ENCODE results near the gene WT1.
A peak's percentile ranks its signal among the peaks of the same experiment; 100 is the strongest.

The WT1 gene

GRCh38 chr11:32420937-32421901 is 14.1 kb downstream of the WT1 start:
- DNase-seq: no peak

- DNase-seq: no peak
Observed at GRCh38 chr11:32420139-32420538, 15.2 kb downstream of the WT1 start.

- no peak for DNase-seq
Observed at GRCh38 chr11:32418836-32419235, 16.5 kb downstream of the WT1 start.

- DNase-seq: no peak
Observed at GRCh38 chr11:32417806-32418205, 17.5 kb downstream of the WT1 start.

DNA sequence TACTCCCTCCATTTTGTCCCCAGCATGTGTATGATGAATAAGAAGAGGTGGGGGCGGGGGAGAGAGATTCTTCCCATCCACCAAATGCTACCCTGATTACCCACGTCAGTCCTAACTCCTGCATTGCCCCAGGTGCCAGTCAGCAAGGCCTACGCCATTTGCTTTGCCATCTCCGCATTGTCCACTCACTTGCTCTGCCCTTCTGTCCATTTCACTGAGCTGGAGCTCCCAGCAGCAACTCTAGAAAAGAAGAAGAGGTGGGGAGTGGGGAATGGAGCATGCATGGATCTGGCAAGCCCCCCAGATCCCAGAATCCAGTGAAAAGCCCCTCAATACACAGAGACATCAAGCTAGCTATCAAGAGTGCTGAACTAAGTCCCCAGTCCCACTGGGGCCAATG is 19.0 kb downstream of the WT1 start:
- DNase-seq: no peak

DNA sequence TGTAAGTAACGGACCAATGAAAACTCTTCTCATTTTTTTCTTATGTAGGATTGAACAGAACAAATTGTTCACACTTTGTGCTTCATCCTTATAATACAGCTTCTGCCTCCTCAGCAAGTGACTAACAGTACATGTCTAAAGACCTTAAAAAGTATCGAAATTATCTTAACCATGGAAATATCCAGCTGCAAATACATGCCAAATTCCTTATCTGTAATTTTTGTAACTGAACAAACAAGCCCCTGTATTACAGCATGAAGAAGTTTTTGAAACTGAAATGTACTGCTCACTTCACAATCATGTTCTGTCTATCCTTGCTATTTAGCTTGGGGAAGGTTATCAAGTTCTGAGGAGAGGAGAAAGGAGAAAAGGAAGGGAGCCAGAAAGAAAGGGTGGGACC is 20.4 kb downstream of the WT1 start:
- DNase-seq: no peak

GRCh38 chr11:32411942-32412615 is 23.3 kb downstream of the WT1 start:
- no peak for DNase-seq

DNA sequence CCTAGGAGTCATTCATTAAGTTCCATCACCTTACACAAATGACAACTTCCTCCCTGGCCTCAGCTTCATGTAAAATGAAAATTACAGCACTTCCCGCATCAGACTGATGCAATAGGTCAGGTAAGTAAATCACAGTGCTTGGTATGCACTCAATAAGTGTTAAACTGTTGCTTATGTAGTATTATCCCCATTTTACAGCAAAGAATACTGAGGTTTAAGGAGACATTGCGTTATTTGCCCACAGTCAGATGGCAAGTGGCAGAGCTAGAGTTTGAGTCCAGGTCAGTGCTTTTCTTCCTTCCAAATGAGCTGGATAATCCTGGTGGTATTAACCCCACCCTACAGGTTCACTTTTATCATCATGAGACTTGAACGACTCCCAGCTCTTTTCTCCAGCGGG is 29.7 kb downstream of the WT1 start:
- no peak for DNase-seq

DNA sequence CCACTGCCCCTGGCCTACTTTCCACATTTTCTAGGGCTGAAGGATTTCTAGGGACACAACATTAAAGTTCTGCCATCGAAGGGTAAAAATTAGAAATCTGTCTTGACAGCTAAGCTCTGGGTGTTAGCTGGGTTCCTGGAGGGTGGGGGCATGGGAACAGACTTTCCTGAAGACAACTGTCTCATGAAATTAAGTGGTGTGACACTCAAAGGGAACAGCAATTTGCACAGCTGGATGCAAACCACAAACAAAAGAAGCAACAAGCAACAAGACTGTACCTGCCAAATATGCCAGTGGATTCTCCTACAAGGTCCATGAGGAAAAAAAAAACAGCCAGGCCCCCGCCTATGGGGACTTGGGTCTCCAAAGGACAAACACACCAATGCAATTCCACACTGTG is 32.5 kb downstream of the WT1 start:
- peak; percentile 38 for DNase-seq

DNA sequence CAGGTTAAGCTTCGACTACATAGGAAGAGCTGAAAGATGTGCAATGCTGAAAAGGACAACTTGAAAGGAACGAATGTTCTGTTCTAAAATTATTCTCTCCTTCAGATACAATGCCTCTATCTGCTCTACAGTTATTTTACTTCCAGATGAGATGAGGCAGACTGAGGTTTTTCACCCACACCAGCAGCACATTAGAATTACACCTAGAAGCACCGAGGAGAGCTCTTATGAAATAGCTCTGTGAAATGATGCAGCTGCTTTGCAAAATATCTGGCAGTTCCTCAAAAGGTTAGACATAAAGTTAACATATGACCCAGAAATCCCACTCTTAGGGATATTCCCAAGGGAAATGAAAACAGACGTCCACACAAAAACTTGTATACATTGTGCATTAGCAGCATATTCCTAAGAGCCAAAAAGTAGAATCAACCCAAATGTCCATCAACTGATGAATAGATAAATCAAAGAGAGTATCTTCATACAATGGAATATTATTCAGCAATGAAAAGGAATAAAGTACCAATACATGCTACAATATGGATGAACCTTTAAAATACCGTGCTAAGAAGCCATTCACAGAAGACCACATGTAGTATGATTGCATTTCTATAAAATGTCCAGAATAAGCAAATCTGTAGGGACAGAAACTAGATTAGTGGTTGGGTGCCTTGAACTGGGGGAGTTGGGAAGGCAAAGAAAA is 34.5 kb downstream of the WT1 start:
- no peak for DNase-seq

GRCh38 chr11:32400196-32400595 is 35.1 kb downstream of the WT1 start:
- DNase-seq: no peak

GRCh38 chr11:32396991-32397390 is 38.3 kb downstream of the WT1 start:
- no peak for DNase-seq

- no peak for DNase-seq
Observed at GRCh38 chr11:32396331-32396730, 39.0 kb downstream of the WT1 start.

- DNase-seq: no peak
Observed at GRCh38 chr11:32395127-32395526, 40.2 kb downstream of the WT1 start.

- DNase-seq: no peak
Observed at GRCh38 chr11:32392840-32393239, 42.5 kb downstream of the WT1 start.

- no peak for DNase-seq
Observed at GRCh38 chr11:32391956-32392553, 43.3 kb downstream of the WT1 start.

DNA sequence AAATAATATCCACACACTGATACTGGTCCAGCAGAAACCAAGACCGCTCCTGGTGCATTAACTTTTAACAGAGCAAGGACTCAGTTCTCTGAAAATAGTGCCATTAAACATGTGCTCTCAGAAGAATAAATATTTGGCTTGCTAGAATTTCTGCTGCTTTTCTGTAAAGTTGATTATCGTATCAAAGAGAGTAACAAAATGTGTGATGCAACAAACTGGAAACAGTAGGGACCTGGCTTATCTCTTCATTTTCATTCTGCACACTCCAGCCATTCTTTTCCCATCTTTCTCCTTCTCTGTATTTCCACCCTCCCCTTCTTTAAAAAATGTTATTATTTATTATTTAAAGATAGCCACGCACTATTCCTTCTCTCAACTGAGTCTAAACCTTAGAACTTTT is 43.9 kb downstream of the WT1 start:
- no peak for DNase-seq

- DNase-seq: no peak
Observed at GRCh38 chr11:32390712-32391111, 44.6 kb downstream of the WT1 start.

DNA sequence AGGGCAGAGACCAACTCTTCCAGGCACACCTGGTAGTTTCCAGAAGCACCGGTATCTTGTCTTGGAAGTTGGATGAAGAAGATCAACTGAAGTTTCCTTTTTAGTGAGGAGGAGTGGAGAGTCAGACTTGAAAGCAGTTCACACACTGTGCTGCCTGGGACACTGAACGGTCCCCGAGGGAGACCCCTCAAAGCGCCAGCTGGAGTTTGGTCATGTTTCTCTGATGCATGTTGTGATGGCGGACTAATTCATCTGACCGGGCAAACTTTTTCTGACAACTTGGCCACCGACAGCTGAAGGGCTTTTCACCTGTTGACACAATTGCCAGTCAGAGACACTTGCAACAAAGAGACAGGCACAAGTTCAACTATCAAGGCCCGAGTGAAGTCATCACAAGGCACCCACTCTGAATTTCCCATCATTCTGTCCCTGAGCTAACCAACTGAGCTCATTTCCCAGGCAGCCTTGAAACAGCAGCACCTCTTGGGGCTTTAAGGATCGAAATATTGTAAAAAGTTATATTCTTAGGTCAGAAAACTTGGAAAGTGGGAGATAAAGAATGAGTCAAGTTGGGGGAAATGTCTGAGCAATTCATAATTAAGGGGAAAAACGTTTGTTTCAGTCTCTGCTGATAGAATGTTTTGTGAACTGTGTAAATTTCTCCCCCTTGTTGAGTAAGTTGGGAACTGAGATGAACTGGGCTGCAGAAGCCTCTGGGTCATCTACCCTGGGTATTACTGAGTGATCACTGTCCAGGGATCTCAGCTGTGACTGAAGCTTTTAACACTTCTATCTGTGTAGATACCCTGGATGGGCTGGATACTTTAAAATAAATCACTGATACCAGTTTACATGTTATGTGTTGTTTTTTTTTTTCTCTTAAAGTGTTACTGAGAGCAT is 46.2 kb downstream of the WT1 start:
- DNase-seq: no peak

DNA sequence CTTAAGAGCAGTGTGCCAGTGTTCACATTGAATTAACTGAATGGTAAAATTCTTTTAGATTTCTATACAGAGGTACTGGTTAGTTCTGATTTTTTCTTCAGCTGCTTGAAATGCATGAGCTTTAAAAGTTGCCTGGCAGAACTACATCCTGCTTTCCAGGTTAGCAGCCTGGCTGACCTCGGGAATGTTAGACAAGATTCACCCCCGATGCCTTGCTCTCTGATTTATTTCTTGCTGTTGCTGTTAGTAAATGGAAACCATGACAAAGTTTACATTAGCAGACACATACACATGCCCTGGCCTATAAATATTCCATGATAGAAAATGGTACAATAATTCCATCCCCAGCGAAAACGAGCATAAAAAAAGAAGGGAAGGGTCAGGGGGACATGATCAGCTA is 47.0 kb downstream of the WT1 start:
- no peak for DNase-seq

DNA sequence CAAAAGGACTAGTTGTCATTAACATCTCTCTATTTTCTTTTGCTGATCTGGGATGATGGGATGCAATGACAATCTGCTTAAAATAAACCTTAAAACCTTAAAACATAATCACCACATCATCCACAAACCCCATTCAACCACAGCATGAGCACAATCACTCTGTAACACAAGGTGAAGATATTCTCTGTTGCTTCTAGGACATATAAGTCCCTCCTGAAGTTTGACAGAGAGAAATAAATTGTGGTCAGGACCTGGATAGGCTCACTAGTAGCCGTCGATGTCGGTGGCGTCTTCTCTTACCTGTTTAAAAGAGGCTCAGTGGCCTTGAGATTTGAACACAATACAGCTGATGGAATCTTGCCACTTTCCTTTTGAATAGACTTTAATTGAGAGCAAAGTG is 47.9 kb downstream of the WT1 start:
- DNase-seq: no peak

DNA sequence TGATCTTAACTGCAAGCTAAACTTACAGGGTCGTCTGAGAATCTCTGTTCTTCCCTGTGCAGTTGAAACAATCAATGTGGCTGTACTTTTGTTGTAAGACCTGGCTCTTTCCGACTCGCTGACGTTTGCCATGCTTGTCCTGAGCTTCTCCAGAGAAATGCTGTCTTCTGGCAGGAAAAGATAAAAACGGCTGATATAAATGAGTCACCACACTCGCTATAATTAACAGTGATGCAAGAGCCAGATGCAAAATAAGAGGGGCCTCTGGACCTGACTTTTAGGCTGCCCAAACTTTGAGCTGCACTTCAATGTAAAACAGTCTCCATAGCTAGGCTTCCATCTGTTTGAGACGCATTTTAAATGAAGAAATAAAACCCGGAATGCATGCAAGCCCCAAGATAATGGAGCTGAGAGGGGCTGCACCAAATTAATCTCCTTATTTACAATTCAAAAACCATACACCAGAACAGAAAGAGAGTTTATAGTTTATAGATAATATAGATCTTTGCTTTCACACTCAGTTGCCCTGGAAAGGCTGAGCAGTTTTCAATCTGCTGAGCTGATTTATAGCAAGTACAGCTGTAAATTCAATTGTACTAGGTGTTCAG is 48.5 kb downstream of the WT1 start:
- no peak for DNase-seq

Data from COR-L47 (cell line).